AG09319 (cell line): Measurements from ENCODE around the gene CLDN16.

Experiments used
- DNase-seq: peaks from one replicate; pipeline ENCODE4 v3.0.0-alpha.2; 2010; ENCODE audit warnings: low read depth; ENCODE audit errors: extremely low read depth
- TF ChIP-seq, protein P1 (sequence below): IDR thresholded peaks from 2 replicates; pipeline ENCODE4 v1.5.1; 2011; ENCODE audit warnings: low read depth, mild to moderate bottlenecking, inconsistent platforms, low read length, moderate library complexity

Gene CLDN16

DNA sequence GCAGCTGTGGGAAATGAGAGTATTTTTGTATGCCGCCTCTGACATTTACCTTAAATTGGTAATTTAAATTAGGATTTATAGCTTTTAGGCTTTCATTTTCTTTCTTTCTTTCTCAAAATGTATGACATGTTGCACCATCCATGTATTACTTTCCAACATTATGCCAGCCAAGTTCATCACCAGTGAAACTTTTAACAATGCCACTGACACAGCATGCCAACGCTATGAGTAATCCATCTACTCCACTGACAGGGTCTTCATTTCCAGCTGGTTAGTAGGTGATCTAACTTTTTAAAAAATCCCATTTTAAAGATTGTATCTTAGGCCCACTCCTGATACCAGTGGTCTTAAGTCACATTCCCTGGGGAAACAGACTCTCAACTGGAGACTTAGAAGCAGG lies 21.8 kb upstream of the CLDN16 start:
- TF ChIP-seq, protein P1, sequence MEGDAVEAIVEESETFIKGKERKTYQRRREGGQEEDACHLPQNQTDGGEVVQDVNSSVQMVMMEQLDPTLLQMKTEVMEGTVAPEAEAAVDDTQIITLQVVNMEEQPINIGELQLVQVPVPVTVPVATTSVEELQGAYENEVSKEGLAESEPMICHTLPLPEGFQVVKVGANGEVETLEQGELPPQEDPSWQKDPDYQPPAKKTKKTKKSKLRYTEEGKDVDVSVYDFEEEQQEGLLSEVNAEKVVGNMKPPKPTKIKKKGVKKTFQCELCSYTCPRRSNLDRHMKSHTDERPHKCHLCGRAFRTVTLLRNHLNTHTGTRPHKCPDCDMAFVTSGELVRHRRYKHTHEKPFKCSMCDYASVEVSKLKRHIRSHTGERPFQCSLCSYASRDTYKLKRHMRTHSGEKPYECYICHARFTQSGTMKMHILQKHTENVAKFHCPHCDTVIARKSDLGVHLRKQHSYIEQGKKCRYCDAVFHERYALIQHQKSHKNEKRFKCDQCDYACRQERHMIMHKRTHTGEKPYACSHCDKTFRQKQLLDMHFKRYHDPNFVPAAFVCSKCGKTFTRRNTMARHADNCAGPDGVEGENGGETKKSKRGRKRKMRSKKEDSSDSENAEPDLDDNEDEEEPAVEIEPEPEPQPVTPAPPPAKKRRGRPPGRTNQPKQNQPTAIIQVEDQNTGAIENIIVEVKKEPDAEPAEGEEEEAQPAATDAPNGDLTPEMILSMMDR: no peak
- DNase-seq: no peak

DNA sequence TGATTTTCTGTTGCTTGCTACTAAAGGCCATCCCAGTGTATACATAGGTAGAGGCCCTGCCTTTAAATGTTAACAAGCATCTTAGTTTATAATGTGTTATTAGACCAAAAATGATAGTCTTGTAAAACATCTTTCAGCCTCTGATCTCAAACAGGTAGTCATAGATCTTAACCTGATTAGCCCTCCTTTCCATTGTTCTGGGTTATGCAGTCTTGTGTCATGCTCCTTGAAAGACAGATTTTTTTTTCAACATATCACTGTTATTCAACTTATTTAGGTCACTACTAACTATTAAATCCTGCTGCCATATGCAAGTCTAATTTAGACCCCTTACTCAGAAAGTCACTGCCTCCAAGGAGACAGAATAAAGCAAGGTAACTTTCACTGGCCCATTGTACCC lies 19.1 kb upstream of the CLDN16 start:
- TF ChIP-seq, protein P1: no peak

DNA sequence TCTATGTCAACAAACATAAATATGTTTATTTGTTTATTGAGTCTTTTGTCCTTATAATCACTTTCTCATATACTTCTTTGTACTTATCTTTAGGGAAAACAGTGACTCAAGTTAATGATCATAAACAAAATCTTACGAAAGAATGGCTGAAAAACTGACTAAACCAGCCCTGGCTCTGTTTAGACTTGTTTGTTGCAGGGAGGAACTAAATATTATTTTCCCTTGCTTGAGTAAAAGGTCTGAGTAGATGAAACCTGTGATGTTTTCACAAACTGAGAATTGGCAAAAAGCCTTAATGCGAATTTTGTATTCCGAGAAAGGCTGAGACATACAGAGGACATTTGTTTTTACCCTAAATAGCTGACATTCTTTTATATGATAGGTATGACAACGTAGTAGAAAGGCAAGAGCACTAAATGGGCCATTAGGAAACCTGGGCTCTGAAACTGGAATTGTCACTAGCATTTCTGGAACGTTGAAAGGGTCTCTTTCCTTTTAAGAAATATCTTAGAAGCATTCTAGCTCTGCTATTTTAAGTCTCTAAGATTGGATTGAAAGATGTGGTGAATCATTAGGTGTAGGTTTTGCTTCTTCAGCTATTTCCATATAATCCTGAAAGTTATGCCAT lies 18.2 kb upstream of the CLDN16 start:
- no peak for DNase-seq
- TF ChIP-seq, protein P1: no peak

More for the DNA sequence above, 19.1 kb upstream of the CLDN16 start:
- DNase-seq: no peak

DNA sequence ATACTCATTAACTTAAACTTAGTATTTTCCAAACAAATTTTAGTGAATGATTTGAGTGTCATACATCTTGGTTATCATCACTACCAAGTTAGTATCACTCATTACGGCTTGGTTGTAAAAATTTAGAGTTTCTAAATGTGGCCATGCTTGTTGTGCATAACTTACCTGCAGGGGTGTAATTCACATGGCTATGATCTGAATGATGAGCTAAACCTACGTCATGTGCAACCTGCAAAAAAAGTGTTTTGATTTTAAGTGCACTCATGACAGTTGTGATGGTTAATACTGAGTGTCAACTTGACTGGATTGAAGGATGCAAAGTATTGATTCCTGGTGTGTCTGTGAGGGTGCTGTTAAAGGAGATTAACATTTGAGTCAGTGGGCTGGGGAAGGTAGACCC lies 17.6 kb upstream of the CLDN16 start:
- TF ChIP-seq, protein P1: no peak
- no peak for DNase-seq

DNA sequence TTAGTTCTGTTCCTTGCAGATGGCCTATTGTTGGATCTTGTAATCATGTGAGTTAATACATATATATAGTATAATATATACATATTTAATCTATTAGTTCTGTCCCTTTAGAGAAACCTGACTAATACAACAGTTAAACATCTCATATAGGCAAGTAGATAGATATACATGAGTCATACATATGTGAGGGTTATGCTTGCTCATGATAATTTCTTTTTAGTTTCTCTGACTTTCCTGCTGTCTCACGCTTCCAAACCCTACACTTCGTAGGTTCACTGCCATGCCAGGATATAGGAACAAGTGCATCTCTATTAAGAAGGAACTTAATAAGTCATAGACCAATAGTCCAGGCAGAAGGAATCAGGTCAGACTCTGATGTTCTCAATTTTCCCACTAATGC lies 16.8 kb upstream of the CLDN16 start:
- TF ChIP-seq, protein P1: no peak
- DNase-seq: no peak

DNA sequence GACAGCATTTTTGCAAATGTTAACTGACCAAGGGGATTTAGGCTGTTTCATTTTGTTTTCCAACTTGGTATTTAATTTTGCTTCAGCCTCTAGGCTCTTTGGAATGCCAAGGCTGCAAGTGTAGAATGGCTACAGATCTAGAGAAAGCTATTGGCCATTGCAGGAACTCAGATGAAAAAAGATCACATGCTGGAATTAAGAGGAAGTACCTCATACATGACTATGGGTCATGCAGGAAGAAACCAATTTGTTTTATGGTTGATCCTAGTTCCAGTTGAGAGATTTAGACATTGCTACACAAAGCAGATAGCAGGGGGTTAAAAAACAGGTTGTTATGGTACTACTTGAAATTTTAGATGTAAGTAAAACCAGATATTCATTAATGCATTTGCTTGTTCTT lies 12.7 kb upstream of the CLDN16 start:
- DNase-seq: no peak
- TF ChIP-seq, protein P1: no peak

DNA sequence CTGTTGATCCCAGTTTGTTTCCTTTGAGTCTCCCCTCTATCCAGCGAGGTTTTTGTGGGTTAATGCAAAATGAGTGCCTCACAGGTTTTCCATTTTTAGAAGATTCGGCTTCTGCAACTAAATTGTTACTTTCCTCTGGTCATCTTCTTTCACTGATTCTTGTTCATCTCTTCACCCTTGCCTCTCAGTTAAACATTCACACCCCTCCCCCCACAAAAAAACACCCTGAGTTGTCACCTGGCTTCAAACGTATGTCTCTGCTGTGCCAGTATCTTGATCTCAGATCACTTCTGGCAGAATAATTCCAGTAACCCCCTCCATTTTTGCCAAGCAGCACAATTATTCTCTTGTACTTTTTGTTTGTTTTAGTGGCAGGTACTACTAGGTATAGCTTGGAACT lies 12.3 kb upstream of the CLDN16 start:
- TF ChIP-seq, protein P1: no peak
- DNase-seq: no peak
